HG03175 (cell line): ENCODE data around the gene CP.
A peak's percentile ranks its signal among the peaks of the same experiment; 100 is the strongest.
"Not testable (repeated sequence)": the region's sequence is repeated elsewhere in the genome, so short reads cannot be mapped to it uniquely, and the experiment has no call there.

ENCODE experiments used
- ATAC-seq: cut with Tn5 transposase; IDR thresholded peaks from one replicate; pipeline ENCODE4 v1.9.1; 2021; ENCODE audit warnings: mild to moderate bottlenecking, moderate library complexity; ENCODE audit not compliant: unreplicated experiment

The CP gene

GRCh38 chr3:149221783-149222517 lies at the start of gene CP:
CP (minus strand) TSS chr3:149221829; CDS start chr3:149221792, 37 bp downstream.
- ATAC-seq = no peak

- ATAC-seq = no peak
Measured at GRCh38 chr3:149270180-149270579, 48.6 kb upstream of the CP start.

GRCh38 chr3:149269687-149270086 lies 48.1 kb upstream of the CP start:
- ATAC-seq = no peak

GRCh38 chr3:149267565-149267964 lies 45.9 kb upstream of the CP start:
- peak; percentile 68 for ATAC-seq

- ATAC-seq = no peak
Measured at GRCh38 chr3:149266736-149267135, 45.1 kb upstream of the CP start.

- ATAC-seq = no peak
Measured at GRCh38 chr3:149263856-149264255, 42.2 kb upstream of the CP start.

- ATAC-seq = no peak
Measured at GRCh38 chr3:149258714-149259113, 37.1 kb upstream of the CP start.

GRCh38 chr3:149258298-149258697 lies 36.7 kb upstream of the CP start:
- ATAC-seq = no peak

GRCh38 chr3:149252272-149252671 lies 30.6 kb upstream of the CP start:
- no peak for ATAC-seq

GRCh38 chr3:149251186-149251585 lies 29.6 kb upstream of the CP start:
- no peak for ATAC-seq

- ATAC-seq = peak; percentile 55
Measured at GRCh38 chr3:149247929-149248691, 26.5 kb upstream of the CP start.

- no peak for ATAC-seq
Measured at GRCh38 chr3:149247008-149247710, 25.5 kb upstream of the CP start.

- ATAC-seq = peak; percentile 85
Measured at GRCh38 chr3:149245738-149246451, 24.3 kb upstream of the CP start.

GRCh38 chr3:149243540-149243939 lies 21.9 kb upstream of the CP start:
- ATAC-seq = no peak

GRCh38 chr3:149239357-149239936 lies 17.8 kb upstream of the CP start:
- no peak for ATAC-seq

- ATAC-seq = not testable (repeated sequence)
Measured at GRCh38 chr3:149238268-149238667, 16.6 kb upstream of the CP start.

GRCh38 chr3:149235599-149236424 lies 14.2 kb upstream of the CP start:
- ATAC-seq = no peak

GRCh38 chr3:149234671-149235245 lies 13.1 kb upstream of the CP start:
- ATAC-seq = no peak

- ATAC-seq = no peak
Measured at GRCh38 chr3:149233323-149233722, 11.7 kb upstream of the CP start.
